ENCODE results near the gene WWP2.
"Not testable (repeated sequence)": the region's sequence is repeated elsewhere in the genome, so short reads cannot be mapped to it uniquely, and the experiment has no call there.

The WWP2 gene

DNA sequence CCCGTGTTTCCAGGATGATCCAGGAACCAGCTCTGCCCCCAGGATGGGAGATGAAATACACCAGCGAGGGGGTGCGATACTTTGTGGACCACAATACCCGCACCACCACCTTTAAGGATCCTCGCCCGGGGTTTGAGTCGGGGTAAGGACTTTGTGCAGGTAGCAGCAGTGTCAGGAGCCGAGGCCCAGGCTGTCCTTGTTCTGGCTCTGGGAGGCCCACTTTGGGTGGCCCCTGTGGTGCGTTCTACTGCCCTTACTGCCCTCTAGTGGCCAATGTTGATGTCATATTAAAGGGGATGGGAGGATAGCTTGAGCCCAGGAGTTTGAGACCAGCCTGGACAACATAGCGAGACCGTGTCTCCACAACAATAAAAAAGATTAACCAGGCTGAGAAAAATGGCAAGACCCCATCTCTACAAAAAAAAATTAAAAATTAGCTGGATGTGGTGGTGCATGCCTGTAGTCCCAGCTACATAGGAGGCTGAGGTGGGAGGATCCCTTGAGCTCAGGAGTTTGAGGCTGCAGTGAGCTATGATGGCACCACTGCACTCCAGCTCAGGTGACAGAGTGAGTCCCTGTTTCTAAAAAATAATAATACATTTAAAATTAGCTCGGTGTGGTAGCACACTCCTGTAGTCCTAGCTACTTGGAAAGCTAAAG, 168.1 kb downstream of the WWP2 start:
- peak; percentile 34 for DNase-seq

DNA sequence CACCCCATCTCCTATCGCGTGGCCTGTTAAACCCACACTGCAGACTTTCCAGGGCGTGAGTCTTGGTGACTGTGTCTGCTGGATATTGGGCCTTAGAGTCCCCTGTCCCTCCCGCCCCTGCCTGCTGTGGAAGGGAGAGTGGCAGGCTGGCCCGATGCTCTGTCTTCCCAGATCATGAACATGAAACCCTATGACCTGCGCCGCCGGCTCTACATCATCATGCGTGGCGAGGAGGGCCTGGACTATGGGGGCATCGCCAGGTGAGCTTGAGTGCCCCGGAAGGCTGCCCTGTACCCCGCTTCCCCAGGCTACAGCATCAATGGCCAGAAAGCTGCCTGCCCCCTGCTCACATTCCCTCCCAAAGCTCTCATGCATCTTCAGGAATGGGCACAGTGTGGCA, 169.5 kb downstream of the WWP2 start:
- DNase-seq = no peak

DNA sequence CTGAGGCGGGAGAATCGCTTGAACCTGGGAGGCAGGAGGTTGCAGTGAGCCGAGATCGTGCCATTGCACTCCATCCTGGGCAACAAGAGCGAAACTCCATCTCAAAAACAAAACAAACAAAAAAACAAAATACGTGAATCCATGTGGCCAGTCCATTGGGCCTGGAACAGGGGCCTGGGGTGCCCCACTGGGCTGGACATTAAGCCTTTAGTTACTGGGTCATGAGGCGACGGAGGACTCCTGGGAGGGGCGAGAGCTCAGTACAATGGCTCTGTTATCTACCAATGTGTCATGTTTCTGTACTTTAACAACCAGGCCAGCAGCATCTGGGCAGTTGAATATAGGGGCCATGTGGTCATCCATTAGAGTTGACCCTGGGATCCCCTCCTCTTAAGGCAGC, 170.1 kb downstream of the WWP2 start:
- no peak for DNase-seq

DNA sequence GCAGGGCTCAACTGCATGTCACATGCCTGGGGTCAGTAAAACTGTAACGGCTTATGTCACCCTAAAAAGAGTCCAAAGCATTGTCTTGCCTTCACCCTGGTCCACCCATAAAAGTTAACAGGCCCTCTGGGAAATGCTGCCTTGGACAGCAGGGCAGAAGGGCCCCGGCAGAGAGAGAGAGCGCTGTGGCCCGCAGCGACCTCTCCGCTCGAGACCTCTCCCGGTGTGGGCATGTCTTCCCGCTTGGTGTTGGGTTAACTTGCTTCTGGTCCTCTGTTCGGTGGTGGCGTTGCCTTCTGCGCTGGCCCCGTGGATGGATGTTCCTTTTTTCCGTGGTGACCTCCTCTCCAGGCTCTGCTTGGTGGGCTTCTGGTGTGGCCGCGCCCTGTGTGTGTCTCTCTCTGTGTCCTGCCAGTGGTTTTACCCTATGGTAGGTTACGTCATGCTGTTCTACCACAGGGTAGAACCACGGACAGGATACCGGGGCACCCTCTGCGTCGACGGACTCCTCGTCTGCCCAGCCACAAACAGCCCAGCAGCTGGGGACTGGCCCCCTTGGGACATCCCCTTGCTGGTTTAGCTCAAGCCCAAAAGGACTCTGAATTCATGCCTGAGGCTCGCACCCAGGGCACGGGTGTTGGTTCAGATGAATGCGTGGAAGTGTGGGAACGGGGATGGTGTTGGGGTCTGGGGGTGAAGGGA, 170.7 kb downstream of the WWP2 start:
- DNase-seq = no peak

DNA sequence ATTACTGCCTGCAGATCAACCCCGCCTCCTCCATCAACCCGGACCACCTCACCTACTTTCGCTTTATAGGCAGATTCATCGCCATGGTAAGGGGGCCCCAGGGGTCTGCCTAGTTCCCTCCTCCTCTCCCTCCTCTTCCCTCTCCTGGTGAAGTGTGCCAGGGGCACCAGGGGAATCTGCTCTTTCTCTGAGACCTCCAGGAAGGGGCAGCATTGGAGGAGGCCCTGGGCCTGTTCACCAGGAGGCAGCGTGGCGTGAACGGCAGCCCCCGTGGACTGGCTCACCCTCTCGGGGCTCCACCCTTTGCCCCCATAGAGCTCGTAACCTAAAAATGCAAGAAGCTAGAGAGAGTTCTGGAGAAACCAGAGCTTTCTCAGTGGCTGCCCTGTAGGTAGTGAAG, 171.9 kb downstream of the WWP2 start:
- no peak for DNase-seq

DNA sequence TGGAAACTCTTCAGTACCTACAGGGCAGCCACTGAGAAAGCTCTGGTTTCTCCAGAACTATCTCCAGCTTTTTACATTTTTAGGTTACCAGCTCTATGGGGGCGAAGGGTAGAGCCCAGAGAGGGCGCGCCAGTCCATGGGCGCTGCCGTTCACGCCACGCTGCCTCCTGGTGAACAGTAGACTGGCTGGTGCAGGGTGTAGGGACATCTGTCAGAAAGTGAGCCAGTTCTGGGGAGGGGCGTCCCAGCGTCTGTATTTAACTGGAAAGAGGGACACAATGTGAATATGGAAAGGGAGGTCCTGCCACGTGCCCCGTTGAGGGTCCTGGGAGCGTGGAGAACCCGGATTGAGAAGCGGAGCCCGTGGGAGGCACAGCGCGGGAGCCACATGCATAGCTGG, 172.6 kb downstream of the WWP2 start:
- no peak for DNase-seq

DNA sequence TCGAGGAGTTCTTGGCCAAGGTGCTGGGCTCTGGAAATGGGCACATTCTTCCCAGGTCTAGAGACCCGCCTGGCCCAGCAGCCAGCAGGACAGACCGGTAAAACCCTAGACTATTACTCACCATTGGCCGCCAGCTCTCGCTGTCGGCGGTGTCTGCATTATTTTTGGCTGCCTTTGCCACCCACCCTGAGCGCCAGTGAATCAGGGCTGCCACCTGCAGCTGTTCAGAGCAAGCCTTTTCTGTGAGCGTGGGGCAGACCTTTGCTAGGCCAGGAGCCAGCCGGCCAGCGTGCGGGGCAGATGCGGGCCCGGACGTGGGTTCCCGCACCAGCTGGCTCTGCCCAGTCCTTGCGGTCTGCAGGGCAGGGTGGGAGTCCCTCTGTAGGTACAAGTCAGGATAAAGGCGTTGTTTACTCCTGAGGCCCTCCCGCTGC, 173.2 kb downstream of the WWP2 start:
- DNase-seq = no peak

DNA sequence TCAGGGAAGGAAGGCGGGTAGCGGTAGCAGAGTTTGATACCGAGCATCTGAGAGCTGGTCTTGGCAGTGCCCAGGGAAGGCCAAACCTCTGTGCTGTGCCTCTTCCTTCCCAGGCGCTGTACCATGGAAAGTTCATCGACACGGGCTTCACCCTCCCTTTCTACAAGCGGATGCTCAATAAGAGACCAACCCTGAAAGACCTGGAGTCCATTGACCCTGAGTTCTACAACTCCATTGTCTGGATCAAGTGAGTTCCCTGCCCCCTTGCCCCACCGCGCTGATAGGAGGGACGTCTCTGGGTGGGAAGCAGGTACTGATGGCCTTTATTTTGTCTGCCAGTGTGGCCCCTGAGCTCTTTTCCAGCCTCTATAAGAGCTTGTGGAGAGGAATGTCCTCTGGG, 173.6 kb downstream of the WWP2 start:
- DNase-seq = no peak

DNA sequence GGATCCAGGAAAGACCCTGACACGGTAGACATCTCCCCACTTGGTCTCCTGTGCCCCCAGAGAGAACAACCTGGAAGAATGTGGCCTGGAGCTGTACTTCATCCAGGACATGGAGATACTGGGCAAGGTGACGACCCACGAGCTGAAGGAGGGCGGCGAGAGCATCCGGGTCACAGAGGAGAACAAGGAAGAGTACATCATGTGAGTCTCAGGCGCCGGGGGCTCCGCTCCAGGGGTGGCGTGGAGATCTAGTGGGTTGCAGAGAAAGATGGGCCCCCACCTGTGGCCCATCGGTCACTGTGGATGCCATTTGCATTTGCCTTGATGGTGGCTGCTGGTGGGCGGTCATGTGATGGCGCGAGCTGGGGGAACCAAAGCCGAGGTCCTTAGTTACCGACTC, 174.1 kb downstream of the WWP2 start:
- DNase-seq = no peak

DNA sequence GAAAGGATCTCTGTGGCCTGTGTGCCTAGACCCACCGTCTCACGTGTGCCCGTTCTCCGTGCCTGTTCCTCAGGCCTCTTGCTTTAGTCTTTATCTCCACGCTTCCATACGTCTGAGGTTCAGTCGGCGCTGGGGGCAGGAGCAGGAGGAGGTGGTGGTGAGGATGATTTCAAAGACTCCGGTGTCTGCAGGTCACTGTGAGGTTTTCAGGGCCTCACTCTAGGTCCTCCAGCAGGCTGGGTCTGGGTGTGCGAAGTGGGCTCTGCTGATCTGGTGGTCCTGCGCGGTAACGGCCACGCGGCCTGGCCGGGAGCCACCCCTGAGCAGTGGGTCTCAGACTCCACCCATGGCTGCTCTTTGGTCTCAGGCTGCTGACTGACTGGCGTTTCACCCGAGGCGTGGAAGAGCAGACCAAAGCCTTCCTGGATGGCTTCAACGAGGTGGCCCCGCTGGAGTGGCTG, 174.6 kb downstream of the WWP2 start:
- DNase-seq = no peak

DNA sequence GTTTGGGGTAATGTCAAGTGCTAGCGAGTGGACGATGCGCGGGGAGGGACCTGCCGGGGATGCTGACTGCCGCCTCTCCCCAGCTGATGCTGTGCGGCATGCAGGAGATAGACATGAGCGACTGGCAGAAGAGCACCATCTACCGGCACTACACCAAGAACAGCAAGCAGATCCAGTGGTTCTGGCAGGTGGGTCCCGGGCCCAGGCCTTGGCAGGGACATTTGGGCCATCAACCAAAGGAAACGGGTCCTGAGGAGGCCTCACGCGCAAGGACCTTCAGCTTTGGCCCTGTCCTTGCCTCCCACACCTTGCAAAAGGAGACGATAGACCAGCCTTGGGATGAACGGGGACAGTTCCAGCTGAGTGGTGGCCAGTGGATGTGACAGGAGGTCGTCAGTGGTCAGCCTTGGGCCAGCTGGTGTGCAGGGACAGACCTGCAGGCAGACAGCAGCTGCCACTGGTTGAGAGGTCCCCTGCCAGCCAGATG, 175.4 kb downstream of the WWP2 start:
- no peak for DNase-seq

DNA sequence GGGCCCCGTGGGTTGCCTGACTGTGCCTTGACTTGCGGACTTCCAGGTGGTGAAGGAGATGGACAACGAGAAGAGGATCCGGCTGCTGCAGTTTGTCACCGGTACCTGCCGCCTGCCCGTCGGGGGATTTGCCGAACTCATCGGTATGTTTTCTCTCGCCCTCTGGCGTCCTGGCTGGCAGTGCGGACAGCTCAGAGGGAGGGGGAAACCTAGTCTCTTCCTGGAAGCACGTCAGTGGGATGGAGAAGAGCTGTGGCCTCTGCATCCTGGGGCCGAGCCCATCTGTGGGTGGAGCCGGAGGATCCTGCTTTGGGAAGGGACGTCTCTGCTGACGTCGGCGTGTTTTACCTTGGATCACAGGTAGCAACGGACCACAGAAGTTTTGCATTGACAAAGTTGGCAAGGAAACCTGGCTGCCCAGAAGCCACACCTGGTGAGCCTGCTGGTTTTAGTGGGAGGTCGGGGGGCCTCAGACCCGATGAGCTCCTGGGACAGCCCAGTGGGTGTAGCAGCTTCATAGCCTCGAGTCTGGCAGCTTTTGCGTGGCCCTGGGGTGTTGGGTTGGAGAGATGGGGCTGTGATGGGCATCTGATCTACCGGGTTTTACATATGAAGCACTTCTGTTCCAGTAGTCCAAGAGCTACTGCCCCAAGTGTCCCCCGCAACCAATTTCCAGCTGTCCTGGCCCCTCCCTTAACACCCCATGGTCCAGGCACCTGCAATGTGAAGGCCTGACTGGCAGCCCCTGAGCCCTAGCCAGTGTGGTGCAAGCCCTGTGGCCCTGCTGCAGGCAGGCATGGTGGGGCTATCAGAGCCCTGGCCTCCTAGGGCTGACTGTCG, 177.1 kb downstream of the WWP2 start:
- DNase-seq = no peak

DNA sequence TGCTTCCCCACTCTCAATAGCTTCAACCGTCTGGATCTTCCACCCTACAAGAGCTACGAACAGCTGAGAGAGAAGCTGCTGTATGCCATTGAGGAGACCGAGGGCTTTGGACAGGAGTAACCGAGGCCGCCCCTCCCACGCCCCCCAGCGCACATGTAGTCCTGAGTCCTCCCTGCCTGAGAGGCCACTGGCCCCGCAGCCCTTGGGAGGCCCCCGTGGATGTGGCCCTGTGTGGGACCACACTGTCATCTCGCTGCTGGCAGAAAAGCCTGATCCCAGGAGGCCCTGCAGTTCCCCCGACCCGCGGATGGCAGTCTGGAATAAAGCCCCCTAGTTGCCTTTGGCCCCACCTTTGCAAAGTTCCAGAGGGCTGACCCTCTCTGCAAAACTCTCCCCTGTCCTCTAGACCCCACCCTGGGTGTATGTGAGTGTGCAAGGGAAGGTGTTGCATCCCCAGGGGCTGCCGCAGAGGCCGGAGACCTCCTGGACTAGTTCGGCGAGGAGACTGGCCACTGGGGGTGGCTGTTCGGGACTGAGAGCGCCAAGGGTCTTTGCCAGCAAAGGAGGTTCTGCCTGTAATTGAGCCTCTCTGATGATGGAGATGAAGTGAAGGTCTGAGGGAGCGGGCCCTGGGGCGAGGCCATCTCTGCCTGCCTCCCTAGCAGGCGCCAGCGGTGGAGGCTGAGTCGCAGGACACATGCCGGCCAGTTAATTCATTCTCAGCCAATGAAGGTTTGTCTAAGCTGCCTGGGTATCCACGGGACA, 177.9 kb downstream of the WWP2 start:
- no peak for DNase-seq

DNA sequence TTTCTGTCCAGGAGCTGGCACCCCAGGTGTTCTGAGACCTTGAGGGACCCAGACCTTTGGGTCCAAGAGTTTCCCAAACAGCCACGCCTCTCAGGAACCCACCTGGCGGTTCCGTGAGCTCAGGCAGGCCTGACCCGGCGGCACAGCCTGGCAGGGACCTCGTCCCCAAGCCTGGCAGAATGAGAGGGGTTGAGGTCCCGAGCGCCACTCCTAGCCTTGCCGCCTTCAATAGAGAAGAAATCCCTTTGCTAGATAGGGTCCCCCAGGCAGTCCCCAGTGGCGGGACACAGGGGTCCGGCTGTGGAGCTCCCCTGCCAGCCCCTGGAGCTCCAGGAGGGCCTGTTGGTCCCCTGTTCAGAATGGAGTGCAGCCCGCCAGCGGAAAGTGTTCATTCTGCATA, 178.5 kb downstream of the WWP2 start:
- no peak for DNase-seq

DNA sequence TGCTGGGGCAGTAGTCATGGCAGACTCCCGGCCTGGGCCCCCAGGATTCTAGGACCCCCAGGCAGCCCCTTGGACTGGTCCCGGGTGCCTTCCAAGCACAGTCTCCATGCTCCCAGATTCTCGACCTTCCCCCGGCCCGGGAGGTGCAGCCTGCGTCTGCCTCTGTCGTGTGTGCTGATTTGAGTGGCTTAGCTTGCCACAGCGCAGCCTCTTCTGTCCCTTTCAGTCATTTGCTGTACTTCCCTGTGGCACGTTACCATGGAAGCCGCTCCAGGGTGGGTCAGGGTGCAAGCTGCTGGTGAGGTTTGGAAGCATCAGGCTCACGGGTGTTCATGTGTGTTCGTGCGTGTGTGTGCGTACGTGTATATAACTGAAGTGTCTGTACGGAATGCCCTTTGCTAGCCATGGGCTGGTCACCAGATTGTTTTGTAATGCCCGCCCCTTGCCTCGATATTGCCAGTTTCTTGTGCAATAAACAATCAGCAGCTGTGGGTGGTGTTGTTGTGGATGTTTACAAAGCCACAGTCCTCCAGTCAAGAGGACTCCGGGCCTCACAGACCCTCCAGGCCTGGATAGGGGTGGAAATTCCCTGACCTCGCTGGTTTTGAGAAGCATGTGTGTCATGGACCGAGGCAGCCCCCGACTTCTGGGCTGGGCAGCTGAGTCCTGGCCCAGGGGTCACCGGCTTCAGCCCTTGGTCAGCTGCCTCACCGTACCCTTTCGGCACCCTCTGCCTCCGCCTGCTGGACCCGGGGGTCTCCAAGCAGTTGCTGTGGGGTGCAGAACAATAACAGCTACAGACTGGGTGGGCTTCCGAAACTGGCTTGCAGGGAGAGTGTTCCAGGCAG, 179.3 kb downstream of the WWP2 start:
- no peak for DNase-seq

DNA sequence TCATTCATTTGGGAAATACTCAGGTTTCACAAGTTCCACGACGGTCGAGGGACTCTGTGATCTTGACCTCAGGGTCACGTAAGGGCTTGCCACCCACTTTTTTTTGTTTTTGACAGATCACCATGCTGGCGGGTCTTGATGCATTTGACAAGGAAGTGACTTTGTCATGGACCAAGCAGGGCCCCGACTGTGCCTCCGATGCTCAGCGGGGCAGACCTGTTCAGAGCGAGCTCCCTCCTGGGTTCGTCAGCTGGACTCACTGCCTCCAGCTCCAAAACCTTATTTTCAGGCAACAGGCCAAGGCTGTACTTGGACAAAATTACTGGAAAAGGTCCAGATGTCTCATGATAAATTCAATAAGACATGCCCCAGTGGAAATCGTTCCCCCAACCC, 180.0 kb downstream of the WWP2 start:
- DNase-seq = no peak

DNA sequence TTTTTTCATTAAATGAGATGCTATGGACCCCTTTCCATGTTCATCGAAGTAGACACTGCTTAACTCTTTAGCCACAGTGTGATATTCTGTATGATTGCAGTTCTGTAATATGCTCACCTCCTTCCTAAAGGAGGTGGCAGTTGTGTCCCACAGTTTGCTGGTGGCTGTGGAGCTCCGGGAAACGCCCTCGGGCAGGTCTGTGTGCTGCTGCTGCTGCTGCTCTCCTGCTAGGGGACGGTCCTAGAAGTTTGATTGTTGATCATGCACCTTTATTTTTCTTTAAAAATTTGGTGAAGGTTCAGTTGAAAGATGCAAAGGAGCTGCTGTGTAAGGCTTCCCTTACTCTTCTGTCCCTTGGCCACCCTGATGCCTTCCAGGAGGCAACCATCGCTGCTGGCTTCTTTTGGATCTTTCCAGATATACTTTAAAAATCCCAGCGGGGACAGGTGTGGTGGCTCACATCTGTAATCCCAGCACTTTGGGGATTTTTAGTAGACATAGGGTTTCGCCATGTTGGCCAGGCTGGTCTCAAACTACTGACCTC, 180.6 kb downstream of the WWP2 start:
- DNase-seq = no peak

DNA sequence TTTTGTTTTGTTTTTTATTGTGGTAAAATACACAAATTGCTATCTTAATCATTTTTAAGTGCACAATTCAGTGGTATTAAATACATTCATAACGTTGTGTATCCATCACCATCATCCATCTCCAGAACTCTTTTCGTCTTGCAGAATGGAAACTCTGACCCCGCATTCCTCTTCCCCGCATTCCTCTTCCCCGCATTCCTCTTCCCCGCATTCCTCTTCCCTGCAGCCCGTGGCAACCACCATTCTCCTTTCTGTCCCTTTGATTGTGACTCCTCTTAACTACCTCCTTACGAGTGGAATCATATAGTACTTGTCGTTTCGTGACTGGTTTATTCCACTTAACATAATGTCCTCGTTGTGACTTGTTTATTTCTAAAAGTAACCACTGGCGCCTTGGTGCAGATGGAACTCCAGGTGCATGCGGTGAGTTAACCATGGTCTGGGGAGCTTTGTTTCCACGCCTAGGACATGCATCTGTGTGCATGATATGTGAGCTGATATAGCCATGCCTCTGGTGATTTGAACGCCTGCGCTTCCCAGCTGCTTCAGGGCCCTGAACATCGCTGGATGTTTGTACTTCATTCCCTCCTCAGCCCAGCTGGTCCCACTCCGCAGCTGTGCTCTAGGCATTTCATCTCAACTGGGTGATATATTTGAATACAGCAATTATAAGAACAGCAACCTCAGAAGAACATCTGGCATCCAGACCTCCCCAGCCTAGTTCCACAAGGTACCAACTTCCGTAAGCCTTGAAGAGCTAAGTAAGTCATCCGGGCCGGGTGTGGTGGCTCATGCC, 181.3 kb downstream of the WWP2 start:
- not testable (repeated sequence) for DNase-seq

DNA sequence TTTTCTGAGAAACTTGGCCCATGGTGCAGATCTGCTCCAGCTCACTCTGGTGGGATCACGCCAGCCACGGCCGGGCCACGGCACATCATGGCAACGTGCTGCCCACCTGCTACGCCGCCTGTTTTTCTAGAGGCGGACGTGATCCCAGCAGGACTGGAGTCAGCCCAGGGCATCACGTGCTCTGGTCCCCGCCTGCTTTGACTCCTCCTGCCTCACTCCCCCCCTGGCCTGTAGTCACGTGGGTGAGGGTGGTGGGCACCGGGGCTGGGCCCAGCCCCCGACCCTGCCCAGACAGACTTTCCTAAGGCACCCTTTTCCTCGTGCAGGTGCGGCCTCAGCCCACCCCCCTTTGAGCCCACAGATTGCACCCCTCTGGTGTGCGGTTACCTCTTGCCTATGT, 188.3 kb downstream of the WWP2 start:
- DNase-seq = not testable (repeated sequence)

DNA sequence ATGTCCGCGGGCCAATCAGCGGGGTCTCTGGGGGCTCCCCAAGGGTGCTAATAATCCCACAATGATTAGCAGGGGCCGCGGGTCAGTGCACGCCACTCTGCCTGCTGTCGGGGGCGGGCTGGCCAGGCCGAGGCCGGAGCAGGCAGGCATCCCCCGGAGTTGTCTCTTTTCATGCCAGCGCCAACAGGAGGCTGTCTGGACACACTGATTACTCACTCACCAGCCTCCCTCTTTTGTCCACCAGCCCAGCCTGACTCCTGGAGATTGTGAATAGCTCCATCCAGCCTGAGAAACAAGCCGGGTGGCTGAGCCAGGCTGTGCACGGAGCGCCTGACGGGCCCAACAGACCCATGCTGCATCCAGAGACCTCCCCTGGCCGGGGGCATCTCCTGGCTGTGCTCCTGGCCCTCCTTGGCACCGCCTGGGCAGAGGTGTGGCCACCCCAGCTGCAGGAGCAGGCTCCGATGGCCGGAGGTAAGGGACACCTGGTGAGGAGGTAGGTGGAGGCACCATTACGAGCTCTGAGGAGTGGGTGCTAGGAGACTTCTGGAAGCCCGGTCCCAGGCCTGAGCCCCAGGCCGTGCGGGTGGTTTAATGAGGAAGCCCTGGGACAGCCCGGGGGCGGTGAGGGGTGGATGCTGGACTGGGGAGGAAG, 189.0 kb downstream of the WWP2 start, which contains the start of gene CLEC18A:
TSS of gene CLEC18A (plus strand) at position 318 of the 655 bp plus-strand sequence. CDS start at position 351, 33 bp downstream.
- DNase-seq = not testable (repeated sequence)
